ENCODE measurements around the gene PIGQ.

DNA sequence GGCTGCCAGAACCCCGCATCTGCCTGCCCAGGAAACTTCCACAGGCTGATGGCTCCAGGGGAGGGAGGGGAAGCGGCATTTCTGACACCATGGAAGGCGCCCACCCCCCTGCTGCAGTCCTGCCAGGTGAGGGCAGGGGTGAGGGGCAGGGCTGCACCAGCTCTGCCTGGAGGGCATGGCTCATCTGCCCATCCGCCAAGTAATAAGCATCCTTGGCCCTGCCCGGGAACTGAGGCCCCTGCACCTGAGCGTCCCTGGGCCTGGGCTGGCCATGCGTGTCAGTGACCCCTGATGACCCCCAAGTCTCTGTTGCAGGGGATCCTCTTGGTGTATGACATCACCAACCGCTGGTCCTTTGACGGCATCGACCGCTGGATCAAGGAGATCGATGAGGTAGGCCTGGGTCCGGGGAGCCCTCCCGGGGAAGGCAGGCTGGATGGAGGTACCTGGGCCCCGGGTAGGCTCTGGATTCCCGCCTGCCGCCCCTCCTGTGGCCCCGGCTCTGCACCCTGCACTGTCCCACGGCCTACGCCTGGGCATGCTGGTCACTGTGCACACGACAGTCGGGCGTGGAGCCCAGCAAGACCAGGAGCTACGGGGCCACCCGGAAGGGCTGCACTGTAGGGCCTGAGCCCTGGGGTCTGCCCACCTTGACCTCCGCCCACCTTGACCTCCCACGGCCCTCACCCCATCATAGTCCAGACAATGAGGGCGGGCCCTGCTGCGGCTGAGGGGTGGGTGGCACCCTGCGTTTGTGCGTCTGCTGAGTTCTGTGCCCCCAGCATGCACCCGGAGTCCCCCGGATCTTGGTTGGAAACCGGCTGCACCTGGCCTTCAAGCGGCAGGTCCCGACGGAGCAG, 55.6 kb downstream of the PIGQ start:
- TF ChIP-seq, protein P1, sequence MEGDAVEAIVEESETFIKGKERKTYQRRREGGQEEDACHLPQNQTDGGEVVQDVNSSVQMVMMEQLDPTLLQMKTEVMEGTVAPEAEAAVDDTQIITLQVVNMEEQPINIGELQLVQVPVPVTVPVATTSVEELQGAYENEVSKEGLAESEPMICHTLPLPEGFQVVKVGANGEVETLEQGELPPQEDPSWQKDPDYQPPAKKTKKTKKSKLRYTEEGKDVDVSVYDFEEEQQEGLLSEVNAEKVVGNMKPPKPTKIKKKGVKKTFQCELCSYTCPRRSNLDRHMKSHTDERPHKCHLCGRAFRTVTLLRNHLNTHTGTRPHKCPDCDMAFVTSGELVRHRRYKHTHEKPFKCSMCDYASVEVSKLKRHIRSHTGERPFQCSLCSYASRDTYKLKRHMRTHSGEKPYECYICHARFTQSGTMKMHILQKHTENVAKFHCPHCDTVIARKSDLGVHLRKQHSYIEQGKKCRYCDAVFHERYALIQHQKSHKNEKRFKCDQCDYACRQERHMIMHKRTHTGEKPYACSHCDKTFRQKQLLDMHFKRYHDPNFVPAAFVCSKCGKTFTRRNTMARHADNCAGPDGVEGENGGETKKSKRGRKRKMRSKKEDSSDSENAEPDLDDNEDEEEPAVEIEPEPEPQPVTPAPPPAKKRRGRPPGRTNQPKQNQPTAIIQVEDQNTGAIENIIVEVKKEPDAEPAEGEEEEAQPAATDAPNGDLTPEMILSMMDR (IDR thresholded peaks at IDR 0.05): no peak
- no peak for TF ChIP-seq POLR2A (IDR thresholded peaks at IDR 0.05)
- TF ChIP-seq EP300 (IDR thresholded peaks at IDR 0.05): no peak

Data from ovary (tissue), 3 donors.